GM18870 (cell line): ENCODE results near the gene SF1.

Experiments
- ATAC-seq: cut with Tn5 transposase; IDR thresholded peaks from one replicate; pipeline ENCODE4 v1.9.1; 2021; ENCODE audit warnings: moderate library complexity; ENCODE audit not compliant: unreplicated experiment

Gene SF1

GRCh38 chr11:64784813-64785581 is 6.7 kb upstream of the SF1 start:
- no peak for ATAC-seq

GRCh38 chr11:64778223-64778472 is 194 bp downstream of the SF1 start:
- peak; percentile 2 for ATAC-seq

GRCh38 chr11:64777449-64778222 is 706 bp downstream of the SF1 start:
- ATAC-seq, result no peak

GRCh38 chr11:64776875-64777274 is 1.5 kb downstream of the SF1 start:
- ATAC-seq, result no peak

GRCh38 chr11:64776425-64776824 is 1.9 kb downstream of the SF1 start:
- no peak for ATAC-seq

- no peak for ATAC-seq
These were observed 4.2 kb downstream of the SF1 start for GRCh38 chr11:64774144-64774543.

- ATAC-seq, result peak; percentile 44
These were observed 5.9 kb downstream of the SF1 start for GRCh38 chr11:64772303-64773018.

- no peak for ATAC-seq
These were observed 6.5 kb downstream of the SF1 start for GRCh38 chr11:64771861-64772260.

- ATAC-seq, result no peak
These were observed 8.2 kb downstream of the SF1 start for GRCh38 chr11:64770120-64770519.

GRCh38 chr11:64769283-64769682 is 9.1 kb downstream of the SF1 start:
- no peak for ATAC-seq

GRCh38 chr11:64768300-64768694 is 10.0 kb downstream of the SF1 start:
- ATAC-seq, result no peak

GRCh38 chr11:64767344-64768299 is 10.7 kb downstream of the SF1 start:
- no peak for ATAC-seq

GRCh38 chr11:64766881-64767280 is 11.5 kb downstream of the SF1 start:
- no peak for ATAC-seq

- ATAC-seq, result no peak
These were observed 12.3 kb downstream of the SF1 start for GRCh38 chr11:64765851-64766665.

- no peak for ATAC-seq
These were observed 13.0 kb downstream of the SF1 start for GRCh38 chr11:64765291-64765850.

GRCh38 chr11:64764753-64765152 is 13.6 kb downstream of the SF1 start:
- ATAC-seq, result no peak

- ATAC-seq, result no peak
These were observed 14.2 kb downstream of the SF1 start for GRCh38 chr11:64764040-64764611.

GRCh38 chr11:64763526-64764039 is 14.8 kb downstream of the SF1 start:
- no peak for ATAC-seq
